ENCODE measurements around the gene PYM1. TPM values are rescaled to one million over a fixed set of nuclear protein-coding genes. Genes with fewer than 3 reads are reported as not detected.

Gene PYM1
- total and polyA plus RNA-seq, 2 of the 8 experiments (the other 6 are each of a cell fraction or from before 2014, with no cell fraction given): 38.7 to 58.5 TPM

- no peak for TF ChIP-seq CTBP2 (IDR thresholded peaks at IDR 0.05; ENCODE audit: borderline replicate concordance, insufficient read depth, insufficient read length, low read length)
- TF ChIP-seq CHD2 (IDR thresholded peaks at IDR 0.05; ENCODE audit: low read length): no peak
- no peak for TF ChIP-seq TAF7 (optimal IDR thresholded peaks at IDR 0.05; ENCODE audit: borderline replicate concordance, low read depth, low read length)
- TF ChIP-seq POU5F1 (IDR thresholded peaks at IDR 0.05; ENCODE audit: low read depth, low read length): no peak
- no peak for TF ChIP-seq CBX8 (IDR thresholded peaks at IDR 0.05; ENCODE audit: borderline replicate concordance, low read depth, low read length)
- TF ChIP-seq JUN (IDR thresholded peaks at IDR 0.05; ENCODE audit: low read depth, low read length): no peak
- TF ChIP-seq ZNF274 (IDR thresholded peaks at IDR 0.05; ENCODE audit: borderline replicate concordance, extremely low read depth, low read length): no peak
Measured at GRCh38 chr12:55933799-55934742, 6.4 kb upstream of the PYM1 start (continued).

Data from H1 (cell line).